Esophagus squamous epithelium (tissue), 4 donors: Measurements from ENCODE around the gene PPFIBP1.

Source experiments
- CTCF ChIP-seq, 6 experiments: fragments of 450-650 bp in 4 of 6; fragments of 200-600 bp in 2 of 6; sonication (generic) in 2 of 6; IDR thresholded peaks; one replicate each; pipeline ENCODE4 v1.5.1; 2016 to 2019; ENCODE audit warnings: antibody characterized with exemption in 6 of 6, mild to moderate bottlenecking in 4 of 6, moderate library complexity in 4 of 6
- POLR2A ChIP-seq, 4 donors: fragments of 450-650 bp; IDR thresholded peaks; one replicate each; pipeline ENCODE4 v1.6.1; 2017; ENCODE audit warnings: antibody characterized with exemption in 4 of 4, mild to moderate bottlenecking in 4 of 4, moderate library complexity in 3 of 4

GRCh38 chr12:27515671-27516070 is 8.3 kb upstream of the PPFIBP1 start:
- no peak for TF ChIP-seq CTCF (IDR thresholded peaks at IDR 0.05)
- TF ChIP-seq POLR2A (IDR thresholded peaks at IDR 0.05), result no peak
